Forelimb muscle (tissue), 1 donor: ENCODE measurements around the gene SNPH. TPM values are rescaled to one million over a fixed set of nuclear protein-coding genes. Genes with fewer than 3 reads are reported as not detected.

Experiments
- DNase-seq: peaks from one replicate; pipeline ENCODE4 v3.0.0-alpha.2; 2013; ENCODE audit warnings: low read depth
- polyA plus RNA-seq: library from polyadenylated mRNA; unstranded; fragments of 120-200 nt; gene quantifications from one replicate; pipeline ENCODE4 v1.2.1, GENCODE V29; 2013; ENCODE audit not compliant: insufficient read length

SNPH gene
- polyA plus RNA-seq, 1 donor: 9.0 TPM

DNA sequence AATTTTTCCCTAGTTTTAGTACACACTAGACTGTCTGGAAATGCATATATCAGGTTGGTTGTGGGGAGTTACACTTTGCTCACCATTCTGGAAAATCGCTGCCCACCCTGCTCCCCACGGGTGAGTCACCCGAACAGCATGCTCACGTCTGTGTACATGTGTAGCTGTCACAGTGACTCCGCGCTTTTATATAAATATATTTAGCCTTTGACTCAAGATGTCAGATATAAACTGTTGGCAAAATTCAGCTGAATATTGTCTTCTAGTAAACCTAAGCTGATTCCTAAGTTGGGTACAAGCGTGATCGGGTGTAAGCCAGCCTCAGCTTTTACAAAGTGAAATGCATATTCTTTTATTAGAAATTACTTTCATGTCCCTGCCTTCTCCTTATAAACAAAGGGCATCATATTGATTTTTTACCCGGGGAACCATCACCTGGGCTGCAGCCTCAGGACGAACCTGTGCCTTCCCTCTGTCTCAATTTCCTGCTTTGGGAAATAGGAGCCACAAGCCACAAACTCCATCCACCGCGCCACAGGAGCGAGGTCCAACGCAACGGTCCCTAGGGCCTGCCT is 58.6 kb downstream of the SNPH start:
- DNase-seq: no peak

DNA sequence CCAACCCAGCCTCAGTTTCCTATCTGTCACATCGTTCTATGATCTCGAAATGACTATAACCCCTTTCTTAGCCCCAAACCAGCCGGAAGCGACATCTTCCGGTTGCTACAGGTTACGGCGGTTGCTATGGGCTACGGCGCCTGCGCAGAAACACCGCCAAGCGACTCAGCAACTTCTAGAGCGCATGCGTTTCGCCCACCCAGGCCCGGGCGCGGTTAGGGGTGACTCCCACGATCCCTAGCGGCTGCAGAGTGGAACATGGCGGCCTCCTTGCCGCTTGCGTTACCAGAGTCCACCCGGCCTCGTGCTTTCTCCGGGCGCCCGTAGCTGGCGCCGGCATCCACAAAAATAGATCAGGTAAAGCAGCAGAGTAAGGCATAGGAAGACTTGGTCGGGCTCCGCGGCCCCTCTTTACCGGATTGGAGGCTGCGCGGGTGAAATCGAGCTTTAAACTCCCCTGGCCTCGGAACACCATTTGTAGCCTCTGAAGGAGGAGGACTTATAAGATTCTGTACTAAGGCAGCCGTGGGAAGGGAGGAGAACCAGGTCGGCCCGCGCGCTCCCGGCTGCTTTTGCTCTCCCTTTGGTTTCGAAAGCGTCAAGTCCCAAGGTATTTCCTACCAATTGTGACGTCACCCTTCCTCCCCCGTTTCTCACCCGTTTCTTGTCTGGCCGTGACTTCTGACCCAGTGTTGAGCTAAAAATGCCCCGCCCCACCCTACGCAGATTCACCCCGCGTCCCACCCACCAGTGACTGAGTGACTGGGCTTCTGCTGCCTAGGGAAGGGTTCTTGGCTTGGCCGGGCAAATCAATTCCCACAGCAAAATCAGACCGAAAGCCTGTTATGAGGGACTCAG is 59.3 kb downstream of the SNPH start:
- peak; percentile 91 for DNase-seq

DNA sequence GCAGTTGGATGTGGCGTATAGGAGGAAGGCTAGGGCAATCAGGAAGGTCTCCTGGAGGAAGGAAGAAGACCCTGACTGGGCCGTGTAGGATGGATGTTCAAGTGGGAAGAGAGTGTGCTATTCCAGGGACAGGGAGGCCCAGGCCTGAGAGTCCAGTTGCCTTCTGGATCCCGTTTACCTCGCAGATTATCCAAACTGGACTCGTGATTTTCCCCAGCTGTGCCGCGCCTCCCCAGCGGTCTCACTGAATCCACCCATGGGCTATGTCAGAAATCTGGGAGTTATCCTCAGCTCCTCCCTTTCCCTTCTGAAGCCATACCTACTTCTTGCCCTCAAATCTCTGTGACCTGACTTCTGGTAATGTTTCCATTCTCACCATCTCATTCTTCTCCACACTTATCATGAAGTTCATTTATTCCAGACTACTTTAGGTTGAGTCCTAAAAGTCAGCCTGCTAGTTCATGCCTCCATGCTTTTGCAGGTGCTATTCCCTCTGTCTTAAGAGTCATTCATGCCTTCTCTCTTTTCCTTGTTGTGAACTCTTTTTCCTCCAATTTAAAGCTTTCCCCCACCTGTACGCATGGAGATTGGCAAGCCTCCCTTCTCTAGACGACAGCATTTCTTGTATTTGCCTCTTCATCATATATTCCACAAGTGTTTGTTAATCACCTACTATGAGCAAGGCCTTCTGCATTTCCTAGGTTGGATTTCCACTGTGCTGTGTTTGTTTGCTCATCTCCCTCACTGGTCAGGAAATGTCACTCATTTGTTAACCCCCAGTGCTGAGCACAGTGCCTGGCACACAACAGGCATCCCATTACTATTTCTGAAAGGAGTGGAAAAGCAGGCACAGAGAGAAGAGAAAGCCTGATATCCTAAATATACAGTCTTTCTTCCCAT is 60.2 kb downstream of the SNPH start:
- no peak for DNase-seq

DNA sequence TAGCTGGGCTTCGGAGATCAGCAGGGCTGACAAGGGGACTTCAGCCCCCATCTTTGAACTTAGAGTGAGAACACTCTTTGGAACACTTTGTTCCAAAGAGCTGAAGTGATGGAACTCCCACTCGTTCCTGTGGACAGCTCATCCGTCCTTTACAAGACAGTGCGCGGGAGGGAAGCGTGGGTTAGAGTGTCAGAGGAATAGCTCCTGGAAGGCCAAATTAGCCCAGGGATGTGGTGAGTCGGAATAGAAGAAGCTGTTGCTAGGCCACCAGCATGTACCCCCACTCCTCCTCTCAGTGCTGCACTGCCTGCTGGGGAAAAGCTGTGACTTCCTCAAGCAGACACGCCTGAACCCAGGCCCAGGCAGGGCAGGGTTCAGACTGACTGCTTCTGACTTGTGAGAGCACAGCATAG is 61.2 kb downstream of the SNPH start:
- DNase-seq: no peak

DNA sequence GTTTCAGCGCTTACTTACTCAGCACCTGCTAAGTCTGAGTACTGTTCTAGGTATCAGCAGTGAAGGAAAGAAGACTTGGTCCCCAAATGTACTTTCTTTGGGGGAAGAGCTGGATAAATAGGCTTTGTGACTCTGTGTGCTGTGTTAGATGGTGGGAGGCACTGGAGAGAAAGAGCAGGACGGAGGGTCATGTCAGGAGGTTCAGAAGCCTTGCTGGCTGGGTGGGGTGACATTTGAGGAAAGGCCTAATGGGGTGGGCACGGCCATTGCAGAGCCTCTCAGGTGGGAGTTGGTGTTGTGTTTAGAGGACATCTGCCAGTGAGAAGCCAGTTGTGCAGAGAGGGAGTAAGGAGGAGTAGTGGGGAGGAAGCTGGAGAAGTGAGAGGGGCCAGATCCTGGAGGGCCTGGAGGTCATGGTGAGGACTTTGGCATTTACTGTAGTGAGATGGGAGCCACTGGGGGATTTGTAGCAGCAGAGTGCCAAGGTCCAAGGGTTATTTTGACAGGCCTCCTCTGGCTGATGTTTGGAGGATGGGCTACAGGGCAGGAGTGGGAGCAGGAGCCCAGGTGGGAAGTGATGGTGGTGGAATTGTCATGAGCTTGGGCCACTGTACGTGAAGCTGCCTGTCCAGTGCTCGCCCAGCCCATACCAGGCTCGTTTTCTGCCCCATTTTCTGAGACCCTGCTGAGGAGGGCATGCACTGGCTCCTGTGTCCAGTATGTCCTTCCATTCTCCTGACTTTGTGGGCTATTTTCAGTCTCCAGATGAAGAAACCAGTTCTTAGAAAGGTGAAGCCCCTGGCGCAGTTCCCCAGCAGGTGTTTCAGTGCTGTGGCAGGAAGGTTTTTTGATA is 62.0 kb downstream of the SNPH start:
- DNase-seq: no peak

DNA sequence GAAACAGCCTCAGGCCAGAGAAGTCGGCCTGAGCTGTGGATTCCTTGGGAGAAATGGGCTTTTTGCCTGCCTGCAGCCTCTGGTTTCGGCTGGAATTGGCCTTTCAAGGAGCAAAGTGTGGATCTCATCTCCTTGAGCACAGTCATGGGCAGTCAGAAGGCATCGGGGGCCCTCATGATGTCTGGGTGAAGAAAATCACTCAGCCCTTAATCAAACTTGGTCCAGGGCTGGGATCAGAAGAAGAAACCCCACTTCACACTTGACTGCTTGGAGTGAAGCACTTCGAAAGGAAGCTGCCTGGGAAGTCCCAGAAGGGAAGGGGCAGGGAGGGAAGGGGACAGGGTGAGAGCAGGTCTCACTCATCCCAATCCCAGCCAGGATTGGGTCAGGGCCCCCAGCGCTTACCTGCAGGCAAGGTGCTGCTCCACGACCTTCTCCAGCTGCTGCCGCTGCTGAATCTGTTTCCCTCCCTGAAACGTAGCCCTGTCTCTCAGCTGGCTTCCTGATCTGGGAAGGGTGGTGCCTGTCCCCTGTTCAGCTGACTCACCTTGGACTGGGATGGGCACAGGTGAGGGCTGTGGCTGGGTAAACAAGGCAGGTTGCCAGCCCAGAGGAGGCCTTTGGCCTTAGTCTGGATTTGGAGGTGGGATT is 62.7 kb downstream of the SNPH start, which contains the start of gene SDCBP2:
SDCBP2 (minus strand) TSS at position 460 of the 651 bp plus-strand sequence. CDS start 8,723 bp downstream, outside the sequence.
- no peak for DNase-seq

DNA sequence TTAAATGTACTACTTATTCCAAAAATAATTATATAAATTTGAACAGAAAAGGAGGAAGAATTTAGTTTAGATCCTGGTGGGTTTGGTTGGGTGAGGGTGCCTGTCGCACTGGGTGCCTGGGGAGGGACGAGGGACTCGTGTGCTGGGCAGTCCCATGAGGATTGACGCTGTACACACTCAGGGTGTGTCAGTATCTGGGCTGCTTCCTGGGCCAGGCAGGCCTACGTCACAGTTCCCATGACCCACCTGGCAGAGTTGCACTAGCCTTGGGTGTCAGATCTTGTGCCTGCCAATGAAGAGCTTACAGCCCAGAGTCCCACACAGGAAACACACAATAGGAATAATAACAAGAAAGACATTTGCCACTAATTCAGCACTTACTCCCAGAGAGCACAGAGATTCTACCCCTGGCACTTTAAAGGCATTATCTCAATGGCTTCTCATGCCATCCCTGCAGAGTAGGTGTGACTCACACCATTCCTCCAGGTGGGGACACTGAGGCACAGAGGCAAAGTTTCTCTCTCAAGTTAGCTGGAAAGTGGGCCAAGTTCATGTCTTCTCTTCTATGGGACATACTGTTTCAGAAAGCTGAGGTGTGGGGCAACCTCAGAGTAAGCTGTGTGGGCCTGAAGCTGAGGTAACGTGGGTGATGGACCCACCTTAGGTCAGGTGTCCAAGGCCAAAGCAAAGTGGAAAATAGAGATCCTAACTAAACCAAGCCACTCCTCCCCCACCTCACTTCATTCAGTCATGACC is 64.2 kb downstream of the SNPH start:
- DNase-seq: no peak

DNA sequence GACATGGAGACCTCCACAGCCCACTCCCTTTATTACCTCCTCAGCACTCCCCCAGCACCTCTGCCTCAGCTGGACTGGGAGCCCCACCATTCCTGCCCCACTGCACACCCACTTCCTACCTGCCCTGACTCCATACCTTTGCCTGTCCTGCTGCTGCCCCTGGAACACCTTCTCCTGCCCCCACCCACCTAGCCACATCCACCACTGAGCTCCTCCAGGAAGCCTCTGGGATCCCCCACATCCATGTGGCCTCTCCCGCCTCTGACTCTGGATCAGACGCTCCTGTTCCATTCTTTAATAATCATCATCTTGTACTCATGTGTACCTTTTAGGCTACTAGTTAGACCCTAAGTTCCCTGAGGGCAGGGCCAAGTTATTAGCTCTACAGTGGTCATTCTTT is 65.0 kb downstream of the SNPH start:
- no peak for DNase-seq

DNA sequence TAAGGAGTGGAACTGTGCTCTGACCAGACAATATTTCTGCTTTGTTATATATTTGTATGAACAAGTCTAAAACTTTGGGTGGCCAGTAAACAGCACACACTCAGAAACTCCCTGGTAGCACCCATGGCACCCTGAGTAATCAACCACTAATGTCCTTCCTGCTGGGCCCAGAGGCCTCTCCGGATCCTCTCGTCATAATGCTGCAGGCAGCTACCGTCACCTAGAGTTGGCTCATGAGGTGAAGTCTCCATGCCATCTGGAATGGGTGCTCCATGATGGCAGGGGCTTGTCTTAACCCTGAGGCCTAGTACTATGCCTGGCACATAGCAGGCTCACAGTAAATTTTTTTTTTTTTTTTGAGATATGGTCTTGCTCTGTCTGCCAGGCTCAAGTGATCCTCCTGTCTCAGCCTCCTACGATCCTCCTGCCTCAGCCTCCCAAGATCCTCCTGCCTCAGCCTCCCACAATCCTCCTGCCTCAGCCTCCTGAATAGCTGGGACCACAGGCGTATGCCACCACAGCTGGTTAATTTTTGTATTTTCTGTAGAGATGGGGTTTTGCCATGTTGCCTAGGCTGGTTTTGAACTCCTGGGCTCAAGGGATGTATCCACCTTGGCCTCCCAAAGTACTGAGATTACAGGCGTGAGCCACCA is 65.8 kb downstream of the SNPH start:
- no peak for DNase-seq

DNA sequence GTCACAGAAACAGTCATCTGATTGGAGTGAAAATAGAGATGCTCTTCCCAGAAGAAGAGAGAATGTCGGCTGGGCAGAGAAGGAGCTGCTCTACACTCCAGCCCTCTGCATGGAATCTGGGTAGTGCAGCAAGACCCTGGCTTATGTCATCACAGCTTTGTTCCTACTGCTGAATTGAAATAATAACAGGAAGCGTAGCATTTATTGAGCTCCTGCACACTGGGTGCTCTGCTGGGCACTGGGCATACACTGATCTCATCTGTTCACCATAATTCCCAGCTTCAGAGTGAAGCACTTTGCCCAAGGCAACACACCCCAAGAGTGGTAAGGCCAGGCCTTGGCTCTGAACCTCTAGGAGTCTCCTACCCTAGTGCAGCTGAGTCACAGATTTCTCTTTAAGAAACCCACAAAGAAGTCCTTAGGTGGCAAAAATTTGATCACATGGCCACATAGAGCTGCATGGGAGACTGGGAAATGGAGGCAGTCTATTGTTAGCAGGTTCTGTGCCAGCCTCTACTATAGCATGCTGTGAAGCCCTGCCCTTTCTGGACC is 66.7 kb downstream of the SNPH start:
- DNase-seq: no peak

DNA sequence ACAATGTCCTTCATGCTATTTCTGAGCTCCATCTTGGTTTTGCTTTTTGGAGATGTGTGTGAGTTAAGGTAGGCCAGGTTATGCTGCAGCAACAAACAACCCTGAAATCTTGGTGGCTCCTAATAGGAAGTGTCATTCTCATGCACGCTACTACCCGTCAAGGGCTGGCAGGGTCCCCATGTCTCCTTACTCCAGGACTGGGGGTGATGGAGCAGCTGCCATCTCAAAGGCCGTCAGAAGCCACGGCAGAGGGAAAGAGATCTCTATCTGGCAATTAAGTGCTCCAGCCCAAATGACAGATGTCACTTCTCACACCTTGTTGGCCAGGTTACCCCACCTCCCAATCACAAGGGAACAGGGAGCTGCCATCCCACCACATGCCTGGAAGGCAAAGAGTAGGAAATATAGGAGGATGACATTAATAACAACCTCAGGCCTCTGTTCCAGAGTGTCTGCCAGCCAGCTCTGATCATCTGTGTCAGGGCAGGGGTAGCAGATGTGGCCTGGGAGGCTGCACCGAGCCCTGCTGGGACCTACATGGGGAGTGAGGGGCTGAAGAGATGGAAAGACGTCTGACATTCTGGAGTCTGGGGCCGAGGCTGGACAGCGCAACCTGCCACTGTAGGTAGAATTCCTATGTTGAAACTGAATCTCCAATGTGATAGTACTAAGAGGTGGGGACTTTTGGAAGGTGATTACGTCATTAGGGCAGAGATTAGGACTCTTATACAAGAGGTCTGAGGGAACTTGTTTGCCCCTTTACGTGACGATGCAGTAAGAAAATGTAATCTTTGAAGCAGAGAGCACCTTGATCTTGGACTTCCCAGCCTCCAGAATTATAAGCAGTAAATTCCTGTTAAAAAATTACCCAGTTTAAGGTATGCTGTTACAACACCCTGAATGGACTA is 67.6 kb downstream of the SNPH start:
- DNase-seq: no peak

DNA sequence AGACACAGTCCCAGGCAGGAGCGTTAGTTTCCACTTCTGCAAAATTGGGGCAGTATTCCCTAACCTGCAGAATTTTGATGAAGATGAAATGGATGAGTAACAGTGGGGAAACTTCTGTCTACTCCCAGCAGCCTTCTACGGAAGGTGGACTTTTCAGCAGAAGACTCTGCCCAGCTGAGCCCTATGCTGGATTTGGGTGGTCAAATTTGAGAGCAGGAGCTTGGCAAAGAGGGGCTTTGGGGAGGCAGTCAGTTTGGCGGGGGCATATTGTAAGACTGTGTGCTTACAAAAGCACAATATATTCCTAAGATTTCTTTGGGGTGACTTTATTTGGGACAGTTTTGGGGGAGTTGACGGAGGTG is 68.3 kb downstream of the SNPH start:
- DNase-seq: no peak

DNA sequence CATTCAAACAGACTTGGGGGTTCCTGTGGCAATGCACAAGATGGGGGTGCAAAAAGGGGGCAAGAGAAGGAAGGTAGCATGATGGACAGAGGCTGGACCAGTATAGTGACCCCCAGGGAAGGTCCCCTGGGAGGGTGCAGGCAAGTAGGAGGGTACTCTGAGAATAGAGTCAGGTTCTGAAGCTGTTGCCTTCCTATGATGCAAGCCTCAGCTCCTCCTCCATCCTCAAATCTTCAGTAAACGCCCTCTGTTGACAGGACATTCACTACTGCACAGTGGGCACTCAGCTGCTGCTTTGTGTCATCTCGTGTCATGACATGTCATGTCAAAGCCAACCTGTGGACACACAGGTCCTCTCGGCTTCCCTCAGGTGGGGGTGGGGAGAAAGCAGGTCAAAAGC is 68.7 kb downstream of the SNPH start:
- DNase-seq: no peak

DNA sequence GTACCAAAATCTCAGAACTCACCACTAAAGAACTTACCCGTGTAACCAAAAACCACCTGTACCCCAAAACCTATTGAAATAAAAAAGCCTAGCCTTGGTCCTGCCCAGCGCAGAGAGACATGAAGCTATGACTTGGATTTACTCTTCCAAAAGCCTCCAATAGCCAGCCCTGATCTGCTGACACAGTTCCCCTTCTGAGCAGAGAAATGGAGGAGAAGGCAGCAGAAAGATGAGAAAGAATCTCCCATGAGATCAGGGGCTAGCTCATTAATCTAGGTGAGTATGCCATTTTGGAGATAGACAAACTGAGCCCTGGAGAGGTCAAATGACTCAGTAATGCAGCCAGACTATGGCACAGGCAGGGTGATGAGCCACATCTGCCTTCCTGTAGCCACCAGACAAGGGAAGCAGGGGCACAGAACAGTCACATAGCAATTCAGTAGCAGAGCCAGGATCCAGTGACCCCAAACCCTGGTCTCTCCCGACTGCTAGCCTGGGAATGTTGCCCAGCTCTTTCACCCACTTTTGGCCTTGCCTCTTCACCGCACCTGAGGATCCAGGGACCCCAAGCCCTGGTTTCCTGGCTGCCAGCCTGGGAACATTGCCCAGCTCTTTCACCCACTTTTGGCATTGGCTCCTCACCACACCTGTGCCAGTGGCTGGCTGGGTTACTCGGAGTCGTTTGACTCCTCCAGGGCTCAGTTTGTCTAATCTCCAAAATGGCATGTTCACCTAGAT is 70.0 kb downstream of the SNPH start:
- no peak for DNase-seq

DNA sequence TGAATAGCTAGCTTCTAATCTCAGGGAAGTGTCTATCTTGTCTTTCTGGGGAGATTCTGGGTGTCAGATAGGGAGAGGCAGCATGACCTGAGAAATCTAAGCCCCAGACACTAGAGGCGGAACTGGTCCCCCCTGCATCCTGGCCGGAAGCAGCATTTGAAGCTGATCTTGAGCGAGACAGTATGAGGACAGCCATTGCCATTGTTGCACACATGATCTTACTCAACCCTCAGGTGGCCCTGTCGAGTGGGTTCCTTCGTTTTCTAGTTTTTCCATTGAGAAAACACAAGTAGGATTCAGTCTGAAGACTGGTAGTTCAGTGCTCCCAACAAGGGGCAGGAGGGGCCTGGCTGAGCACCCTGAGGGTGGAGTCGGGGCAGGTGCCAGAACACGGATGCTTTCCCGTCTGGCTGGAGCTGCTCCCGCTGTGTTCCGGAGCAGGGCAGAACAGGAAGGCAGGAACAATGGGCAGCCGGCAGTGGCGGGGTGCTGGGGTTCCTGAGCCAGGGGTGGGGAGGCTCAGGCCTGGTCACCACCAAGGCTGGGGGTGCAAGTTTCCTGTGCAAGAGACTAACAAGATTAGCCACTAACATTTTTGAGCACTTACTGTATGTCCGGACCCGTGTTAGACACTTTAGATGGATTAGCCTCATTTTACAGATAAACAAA is 70.7 kb downstream of the SNPH start:
- no peak for DNase-seq

DNA sequence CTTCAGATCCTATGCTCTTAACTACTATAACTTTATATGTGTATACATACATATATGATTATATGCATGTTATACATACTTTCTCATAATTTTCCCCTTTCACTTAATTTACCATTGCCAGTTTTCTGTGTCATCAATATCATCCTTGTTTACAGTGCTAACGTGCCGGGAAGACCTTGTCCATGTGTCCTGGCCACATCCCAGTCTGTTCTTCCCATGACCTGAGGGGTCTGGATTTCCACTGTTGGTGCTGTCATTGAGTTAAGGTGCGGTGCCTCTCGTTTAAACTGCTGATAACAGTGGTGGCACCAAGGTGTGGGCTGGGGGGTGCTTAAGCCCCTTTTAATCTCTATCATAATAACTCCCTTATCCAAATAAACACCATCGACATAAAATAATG is 71.3 kb downstream of the SNPH start:
- DNase-seq: no peak

DNA sequence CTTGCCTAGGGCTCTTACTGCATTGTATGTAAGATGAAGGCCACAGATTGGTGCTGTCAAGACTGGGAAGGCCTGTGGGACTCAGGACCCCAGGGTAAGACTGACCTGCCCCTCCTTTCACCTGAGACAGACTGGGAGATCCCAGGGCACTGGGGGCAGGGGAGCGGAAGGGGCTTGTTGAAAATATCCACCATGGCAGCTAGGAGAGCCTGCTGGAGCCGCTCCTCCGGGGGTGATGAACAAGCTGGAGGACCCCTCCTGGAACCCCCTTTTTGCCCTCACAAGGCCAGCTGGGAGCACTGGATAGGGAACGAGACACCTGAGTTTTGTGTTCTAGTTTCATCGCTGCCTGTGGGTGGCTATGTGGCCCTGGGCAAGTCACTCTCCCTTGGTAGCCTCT is 72.0 kb downstream of the SNPH start:
- no peak for DNase-seq
